ENCODE results near the gene IL19. TPM values are rescaled to one million over a fixed set of nuclear protein-coding genes. Genes with fewer than 3 reads are reported as not detected.

Gene IL19
- polyA plus RNA-seq, 3 donors, result 0.62 to 1.2 (median 0.83) TPM

DNA sequence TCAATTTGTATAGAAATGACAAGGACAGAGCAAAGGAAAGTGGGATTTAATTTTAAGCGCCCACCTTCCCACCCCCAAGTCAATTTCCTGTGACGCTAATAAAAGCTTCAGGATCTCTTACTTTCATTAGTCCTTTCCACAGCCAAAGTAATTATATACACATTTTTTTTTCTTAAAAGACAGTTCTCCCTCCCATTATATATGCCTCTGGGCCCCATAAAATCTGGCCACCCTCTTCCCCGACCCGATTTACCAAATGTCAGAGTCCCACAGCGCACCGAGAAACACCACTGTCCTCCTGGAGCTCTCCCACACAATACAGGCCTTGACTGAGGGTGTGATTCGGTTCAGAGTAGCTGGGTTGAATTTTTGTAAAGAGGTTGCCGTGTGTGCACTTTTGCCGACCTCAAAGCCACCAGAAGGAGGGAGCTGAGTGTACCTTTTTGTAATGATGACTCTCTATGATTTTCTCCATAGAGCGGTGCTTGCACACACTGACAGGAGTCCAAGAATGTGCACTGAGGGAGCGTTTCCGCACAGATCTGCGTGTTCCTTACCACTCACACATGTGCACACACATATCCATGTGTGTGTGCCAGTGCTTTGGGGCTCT lies 27.9 kb downstream of the IL19 start:
- no peak for DNase-seq

DNA sequence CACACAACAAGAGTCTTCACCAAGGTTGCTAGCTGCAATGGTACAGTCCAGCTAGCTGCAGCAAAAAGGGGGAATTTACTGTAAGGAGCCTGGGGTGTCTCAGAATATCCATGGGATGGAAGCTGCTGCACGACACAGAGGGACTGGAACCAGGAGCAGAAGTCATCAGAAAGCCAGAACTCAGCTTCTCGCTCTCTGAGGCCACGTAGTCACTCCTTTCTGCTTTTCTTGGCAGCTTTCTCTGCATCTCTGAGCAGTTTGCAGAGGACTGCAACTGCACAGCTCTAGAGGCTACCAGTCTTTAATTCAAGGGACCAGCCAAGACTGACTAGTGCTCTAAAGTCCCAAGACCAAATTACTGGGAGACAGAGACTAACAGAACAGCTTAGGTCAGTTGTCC lies 28.7 kb downstream of the IL19 start:
- no peak for DNase-seq

- DNase-seq, result no peak
Observed at GRCh38 chr1:206800411-206800810, 29.8 kb downstream of the IL19 start.

DNA sequence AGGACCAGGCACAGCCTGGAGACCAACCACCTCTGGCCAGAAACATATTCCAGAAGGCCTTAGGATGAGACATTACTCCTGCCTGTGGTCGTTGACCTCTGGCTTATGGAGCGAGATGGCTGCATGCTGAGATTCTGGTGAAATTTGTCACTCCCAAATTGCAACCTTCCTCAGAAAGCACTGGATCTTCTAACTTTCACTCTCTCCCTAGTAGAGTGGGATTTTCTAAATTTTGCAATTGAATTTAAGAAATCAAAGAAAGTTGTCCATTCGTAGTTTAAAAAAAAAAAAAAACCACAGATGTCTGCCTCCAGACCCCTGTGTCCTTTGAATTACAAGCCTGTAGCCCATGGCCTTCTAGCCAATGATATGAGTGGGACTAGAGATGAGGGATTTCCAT lies 30.3 kb downstream of the IL19 start:
- DNase-seq, result no peak

GRCh38 chr1:206801467-206801866 lies 30.9 kb downstream of the IL19 start:
- DNase-seq, result no peak

DNA sequence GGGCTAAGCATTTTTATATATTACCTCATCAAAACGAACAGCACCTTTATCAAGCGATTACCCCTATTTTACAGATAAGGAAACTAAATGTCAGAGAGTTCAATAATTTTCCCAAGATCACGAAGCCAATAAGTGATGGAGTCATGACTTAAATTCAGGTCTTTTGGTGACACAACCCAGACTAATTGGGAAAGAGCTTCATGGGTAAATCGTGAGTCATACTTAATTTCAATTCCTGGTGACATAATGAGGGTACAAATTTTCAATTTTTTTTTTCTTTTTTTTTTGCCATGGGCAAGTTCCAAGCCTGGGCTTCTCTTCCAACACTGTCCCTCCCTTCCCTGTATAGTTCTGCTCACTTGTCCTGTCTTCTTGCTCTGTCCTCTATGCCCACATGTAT lies 31.8 kb downstream of the IL19 start:
- no peak for DNase-seq

DNA sequence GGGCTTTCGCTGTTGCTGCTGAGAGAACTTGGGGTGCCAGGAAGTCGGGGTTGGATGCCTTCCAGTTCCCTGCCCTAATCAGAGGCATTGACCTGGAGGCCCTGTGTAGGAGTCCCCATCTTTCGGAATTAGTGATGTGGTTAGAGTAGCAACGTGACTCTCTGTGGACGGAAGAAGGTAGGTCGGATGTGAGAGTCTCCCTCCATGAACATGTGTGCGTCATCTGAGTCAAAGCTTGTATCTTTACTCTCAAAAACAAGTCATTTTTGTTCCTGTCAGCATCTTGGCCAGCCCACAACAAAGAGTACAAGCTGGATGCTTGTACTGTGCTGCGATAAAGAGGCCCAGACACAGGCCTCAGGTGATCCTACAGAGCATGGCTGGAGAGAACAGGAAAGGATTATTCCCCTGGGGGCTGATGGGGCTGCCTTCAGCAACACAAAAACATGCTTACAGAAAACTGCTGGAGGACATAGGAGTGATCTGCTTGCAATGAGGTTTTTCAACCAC lies 32.7 kb downstream of the IL19 start:
- no peak for DNase-seq

- DNase-seq, result no peak
Observed at GRCh38 chr1:206804156-206804737, 33.7 kb downstream of the IL19 start.

DNA sequence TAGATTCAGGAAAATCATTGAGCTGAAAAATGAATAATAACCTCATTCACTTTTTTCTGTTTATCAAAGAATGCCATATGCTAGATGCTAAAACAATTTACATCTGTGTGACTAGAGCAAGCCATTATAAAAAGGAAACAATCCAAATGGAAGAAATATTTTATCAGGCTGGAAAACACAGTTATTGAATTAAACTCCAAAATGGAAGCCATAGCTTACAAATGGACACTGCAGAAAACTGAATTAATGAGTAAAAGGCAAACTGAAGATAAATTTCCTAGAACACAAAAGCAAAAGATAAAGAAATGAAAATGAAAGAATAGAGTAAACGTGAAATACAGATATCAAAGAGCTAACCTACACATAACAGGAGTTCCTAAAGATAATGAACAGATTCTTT lies 34.8 kb downstream of the IL19 start:
- no peak for DNase-seq

DNA sequence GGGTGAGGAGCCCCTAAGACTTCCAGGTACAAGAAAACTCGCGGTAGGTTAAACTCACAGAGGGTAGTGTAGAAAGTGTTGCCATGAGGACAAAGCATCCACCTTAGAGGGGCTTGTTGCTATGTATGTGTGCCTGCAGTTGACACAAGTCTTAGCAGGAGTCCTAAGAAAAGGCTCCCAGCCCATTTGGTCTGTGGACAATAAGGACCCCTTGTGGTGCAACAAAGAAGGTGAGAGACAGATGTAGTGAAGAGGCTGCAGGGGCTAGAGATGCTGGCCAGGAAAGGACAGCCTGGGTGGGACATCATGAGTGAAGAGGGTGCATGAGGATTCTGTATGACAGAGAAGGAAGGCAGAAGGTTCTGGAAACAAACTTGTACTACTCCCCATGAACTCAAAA lies 38.0 kb downstream of the IL19 start:
- DNase-seq, result no peak

- DNase-seq, result no peak
Observed at GRCh38 chr1:206809504-206810084, 39.0 kb downstream of the IL19 start.

DNA sequence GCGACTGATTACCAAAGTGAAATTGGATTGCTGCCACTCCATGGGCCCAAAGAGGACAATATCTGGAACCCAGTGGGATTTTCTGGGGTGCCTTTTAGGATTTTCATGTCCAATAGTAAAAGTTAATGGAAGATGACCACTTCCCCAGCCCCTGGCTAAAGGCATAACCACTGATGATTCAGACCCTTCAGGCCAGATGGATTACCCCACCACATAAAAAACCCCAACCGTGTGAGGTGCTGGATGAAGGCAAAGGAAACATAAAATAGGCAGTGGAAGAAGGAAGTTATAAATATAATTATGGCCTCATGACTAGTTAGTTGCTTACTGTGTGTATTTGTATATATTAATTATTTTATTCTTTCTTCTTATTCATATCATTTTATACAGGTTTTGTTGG lies 41.9 kb downstream of the IL19 start:
- no peak for DNase-seq

DNA sequence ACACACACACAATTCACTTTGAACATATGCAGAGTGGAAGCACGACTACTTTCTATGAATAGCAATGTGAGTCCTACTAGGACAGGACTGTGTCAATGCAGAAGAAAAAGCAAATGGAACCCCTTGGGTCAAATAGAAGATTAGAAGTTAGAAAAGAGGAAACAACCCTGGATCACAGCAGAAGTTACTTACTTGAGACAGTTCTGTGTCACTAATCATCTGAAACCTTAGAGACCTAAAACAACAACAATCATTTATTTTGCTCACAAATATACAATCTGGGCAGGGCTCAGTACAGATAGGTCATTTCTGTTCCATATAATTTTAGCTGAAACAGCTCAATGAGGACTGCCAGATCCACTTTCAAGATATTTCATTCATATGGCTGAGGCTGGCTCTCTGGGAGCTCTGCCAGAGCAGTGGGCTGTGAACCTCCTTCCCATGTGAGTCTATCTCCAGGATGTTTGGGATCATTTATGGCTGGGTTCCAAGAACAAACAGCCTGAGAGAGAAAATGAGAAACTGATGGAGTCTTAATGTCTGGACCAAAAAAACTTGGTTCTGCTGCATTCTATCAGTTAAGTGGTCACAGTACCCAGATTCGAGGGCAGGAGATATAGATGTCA lies 44.3 kb downstream of the IL19 start:
- peak; percentile 52 for DNase-seq

- no peak for DNase-seq
Observed at GRCh38 chr1:206816390-206817287, 46.1 kb downstream of the IL19 start.

- DNase-seq, result no peak
Observed at GRCh38 chr1:206821493-206821892, 50.9 kb downstream of the IL19 start.

DNA sequence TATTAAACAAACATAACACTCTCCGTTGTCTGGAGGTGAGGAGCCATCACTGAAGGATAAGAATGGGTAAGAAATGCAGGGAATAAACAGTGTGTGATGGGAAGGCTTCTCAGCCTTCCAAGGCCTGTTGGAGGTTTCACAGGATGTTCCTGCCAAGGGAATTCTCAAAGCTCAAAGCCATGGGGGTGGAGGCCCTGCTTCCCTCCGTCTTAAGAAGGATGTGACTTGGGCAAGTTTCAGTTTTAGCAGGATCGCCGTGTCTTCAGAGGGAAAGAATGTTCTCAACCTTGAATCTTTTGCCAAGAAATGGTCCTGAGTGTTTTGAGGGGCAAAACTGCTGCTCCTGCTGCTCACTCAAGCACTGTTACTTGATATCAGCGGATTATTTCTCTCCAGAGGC lies 53.2 kb downstream of the IL19 start:
- DNase-seq, result no peak

DNA sequence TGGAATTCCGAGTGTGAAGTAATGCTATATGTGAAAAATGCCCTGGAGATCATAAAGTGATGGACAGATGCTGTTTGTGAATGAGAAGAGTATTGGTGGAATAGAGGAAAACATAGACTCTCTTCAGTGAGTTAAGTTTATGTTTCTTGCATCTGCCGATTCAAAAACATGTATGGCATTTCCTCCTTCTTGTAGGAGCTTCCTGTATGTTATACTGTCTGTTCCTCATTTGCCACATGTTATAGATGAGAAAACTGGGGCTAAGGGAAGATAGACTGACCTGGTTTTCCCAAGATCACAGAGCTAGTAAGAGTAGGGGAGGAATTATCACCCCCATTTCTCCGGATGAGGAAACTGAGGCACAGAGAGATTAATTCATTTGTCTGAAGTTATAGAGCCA lies 53.8 kb downstream of the IL19 start:
- DNase-seq, result no peak

- no peak for DNase-seq
Observed at GRCh38 chr1:206826394-206826793, 55.8 kb downstream of the IL19 start.

GRCh38 chr1:206828061-206828460 lies 57.5 kb downstream of the IL19 start:
- no peak for DNase-seq

GRCh38 chr1:206828765-206829164 lies 58.2 kb downstream of the IL19 start:
- DNase-seq, result no peak

DNA sequence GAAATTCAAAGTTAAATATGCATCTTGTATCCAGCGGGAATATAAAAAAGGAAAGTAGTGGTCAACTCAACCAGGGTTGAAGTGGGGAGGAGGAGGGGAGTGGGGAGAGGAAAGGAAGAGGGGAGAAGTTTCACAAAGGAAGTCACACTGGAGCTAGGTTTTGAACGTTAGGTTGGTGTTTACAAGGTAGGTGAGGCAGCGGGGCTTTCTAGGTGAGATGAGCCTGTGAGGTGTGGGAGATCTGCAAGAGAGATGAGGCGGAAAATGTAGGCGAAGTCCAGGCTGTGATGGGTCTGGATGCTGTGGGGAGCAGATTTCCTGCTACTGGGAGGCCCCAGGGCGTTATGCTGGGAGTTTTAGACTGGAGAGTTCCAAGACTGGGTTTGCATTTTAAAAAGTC lies 58.7 kb downstream of the IL19 start:
- no peak for DNase-seq

GRCh38 chr1:206829875-206830274 lies 59.3 kb downstream of the IL19 start:
- no peak for DNase-seq

Measured in renal pelvis (tissue), 4 donors.